Measurements from ENCODE around the gene CALD1.

- TF ChIP-seq, protein P1, sequence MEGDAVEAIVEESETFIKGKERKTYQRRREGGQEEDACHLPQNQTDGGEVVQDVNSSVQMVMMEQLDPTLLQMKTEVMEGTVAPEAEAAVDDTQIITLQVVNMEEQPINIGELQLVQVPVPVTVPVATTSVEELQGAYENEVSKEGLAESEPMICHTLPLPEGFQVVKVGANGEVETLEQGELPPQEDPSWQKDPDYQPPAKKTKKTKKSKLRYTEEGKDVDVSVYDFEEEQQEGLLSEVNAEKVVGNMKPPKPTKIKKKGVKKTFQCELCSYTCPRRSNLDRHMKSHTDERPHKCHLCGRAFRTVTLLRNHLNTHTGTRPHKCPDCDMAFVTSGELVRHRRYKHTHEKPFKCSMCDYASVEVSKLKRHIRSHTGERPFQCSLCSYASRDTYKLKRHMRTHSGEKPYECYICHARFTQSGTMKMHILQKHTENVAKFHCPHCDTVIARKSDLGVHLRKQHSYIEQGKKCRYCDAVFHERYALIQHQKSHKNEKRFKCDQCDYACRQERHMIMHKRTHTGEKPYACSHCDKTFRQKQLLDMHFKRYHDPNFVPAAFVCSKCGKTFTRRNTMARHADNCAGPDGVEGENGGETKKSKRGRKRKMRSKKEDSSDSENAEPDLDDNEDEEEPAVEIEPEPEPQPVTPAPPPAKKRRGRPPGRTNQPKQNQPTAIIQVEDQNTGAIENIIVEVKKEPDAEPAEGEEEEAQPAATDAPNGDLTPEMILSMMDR (IDR thresholded peaks at IDR 0.05), result no peak
- TF ChIP-seq EP300 (IDR thresholded peaks at IDR 0.05) (no peak), POLR2AphosphoS5 (IDR thresholded peaks at IDR 0.05) (peak; percentile 41)
Measured at GRCh38 chr7:134919240-134919641, 139.8 kb downstream of the CALD1 start.
